GM23338 (cell line): ENCODE data around the gene MYCN. TPM values are rescaled to one million over a fixed set of nuclear protein-coding genes. Genes with fewer than 3 reads are reported as not detected.

ENCODE experiments used
- polyA plus RNA-seq: library from polyadenylated mRNA; unstranded; fragments of >200 nt; fragmentation: Nextera tagmentation; extraction: Ambion mirVana; gene quantifications from 2 replicates; pipeline ENCODE4 v1.2.1, GENCODE V29; 2016
- small RNA-seq: library from RNA; depleted of rRNA; stranded (forward); fragments of <200 nt; gene quantifications from one replicate; pipeline ENCODE3, GENCODE V24; 2014; ENCODE audit warnings: low replicate concordance
- total RNA-seq: library from RNA; depleted of rRNA; stranded (reverse); fragments of >200 nt; shearing (Covaris generic); gene quantifications from 2 replicates; pipeline ENCODE4 v1.2.3, GENCODE V29; 2014

Gene MYCN
- total and polyA plus RNA-seq, 2 experiments from 2014 or later: 50.8 to 145 TPM

Small RNA genes within 50 kb of the gene (small RNA-seq; reads per million reads assigned to genes)
- gene RF01210 (not detected), gene RN7SL104P (not detected)
